Chondrocyte (in vitro differentiated cells): ENCODE measurements around the gene PPP1R13L. TPM values are rescaled to one million over a fixed set of nuclear protein-coding genes. Genes with fewer than 3 reads are reported as not detected.

Experiments used
- DNase-seq: peaks from one replicate; pipeline ENCODE4 v3.0.0; 2021; ENCODE audit warnings: mixed read lengths, low spot score
- H3K27ac Mint-ChIP-seq: one replicate; pipeline ENCODE4 v1.8.0; 2021; ENCODE audit warnings: mild to moderate bottlenecking, moderate library complexity, mixed read lengths; ENCODE audit not compliant: unreplicated experiment
- H3K27me3 Mint-ChIP-seq: 2 replicates; pipeline ENCODE4 v1.8.0; 2021; ENCODE audit warnings: low read depth, mixed read lengths
- H3K36me3 Mint-ChIP-seq: 2 replicates; pipeline ENCODE4 v1.8.0; 2021; ENCODE audit warnings: low read depth, mixed read lengths
- H3K4me1 Mint-ChIP-seq: 2 replicates; pipeline ENCODE4 v1.8.0; 2021; ENCODE audit warnings: low read depth, mild to moderate bottlenecking, mixed read lengths
- H3K4me3 Mint-ChIP-seq: one replicate; pipeline ENCODE4 v1.8.0; 2021; ENCODE audit warnings: mild to moderate bottlenecking, moderate library complexity, mixed read lengths; ENCODE audit not compliant: unreplicated experiment
- H3K9me3 Mint-ChIP-seq: 2 replicates; pipeline ENCODE4 v1.8.0; 2021; ENCODE audit warnings: low read depth, mixed read lengths
- total RNA-seq: library from RNA; stranded (reverse); gene quantifications from 3 replicates; pipeline ENCODE4 v1.2.1, GENCODE V29; 2021
- TF ChIP-seq, protein P1 (sequence below): fragments of 200-600 bp; sonication (generic); IDR thresholded peaks from 2 replicates; pipeline ENCODE4 v1.5.0; 2021; ENCODE audit warnings: antibody characterized with exemption, mild to moderate bottlenecking, moderate library complexity

PPP1R13L gene
- total RNA-seq, 1 donor from 2014 or later, result 111 TPM

DNA sequence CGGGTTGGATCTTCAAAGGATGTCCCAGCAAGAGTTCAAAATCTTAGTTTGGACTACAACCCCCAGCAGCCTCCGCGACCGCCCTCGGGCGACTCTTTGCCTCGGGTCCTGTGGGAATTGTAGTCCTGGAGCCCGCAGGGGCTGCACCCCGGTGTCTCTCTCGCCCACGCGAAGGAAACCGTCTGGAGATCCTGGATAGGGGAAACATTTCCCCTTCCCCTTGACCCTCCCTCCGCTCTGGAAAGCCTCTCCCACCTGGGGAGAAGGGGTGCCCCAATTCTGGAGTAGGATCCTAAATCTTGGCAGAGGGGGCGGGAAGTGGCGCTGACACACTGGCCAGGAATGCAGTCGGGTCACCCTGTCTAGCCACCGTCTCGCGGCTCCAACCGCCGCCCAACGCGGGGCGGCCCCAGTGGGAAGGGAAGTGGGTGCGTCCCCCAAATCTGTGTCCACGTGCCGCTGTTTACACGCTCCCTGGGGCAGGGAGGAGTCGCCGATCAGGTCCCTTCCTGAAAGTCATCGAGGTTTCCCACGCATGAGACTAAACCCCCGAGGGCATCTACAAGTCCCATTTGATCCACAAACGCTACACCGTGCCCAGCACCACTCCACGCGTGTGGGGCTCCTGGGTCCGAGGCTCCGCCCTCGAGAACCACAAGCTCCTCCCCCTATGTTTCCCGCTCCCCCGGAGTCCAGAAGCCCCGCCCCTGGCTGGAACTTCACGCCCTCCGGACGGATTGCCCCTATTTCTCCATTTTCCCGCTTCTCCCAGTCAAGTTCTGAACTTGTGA, 761 bp upstream of the PPP1R13L start:
- H3K27ac Mint-ChIP-seq, result peak overlapping the region; percentile 98
- no peaks in the 10 kb centered on the region for H3K27me3 Mint-ChIP-seq
- TF ChIP-seq, protein P1, sequence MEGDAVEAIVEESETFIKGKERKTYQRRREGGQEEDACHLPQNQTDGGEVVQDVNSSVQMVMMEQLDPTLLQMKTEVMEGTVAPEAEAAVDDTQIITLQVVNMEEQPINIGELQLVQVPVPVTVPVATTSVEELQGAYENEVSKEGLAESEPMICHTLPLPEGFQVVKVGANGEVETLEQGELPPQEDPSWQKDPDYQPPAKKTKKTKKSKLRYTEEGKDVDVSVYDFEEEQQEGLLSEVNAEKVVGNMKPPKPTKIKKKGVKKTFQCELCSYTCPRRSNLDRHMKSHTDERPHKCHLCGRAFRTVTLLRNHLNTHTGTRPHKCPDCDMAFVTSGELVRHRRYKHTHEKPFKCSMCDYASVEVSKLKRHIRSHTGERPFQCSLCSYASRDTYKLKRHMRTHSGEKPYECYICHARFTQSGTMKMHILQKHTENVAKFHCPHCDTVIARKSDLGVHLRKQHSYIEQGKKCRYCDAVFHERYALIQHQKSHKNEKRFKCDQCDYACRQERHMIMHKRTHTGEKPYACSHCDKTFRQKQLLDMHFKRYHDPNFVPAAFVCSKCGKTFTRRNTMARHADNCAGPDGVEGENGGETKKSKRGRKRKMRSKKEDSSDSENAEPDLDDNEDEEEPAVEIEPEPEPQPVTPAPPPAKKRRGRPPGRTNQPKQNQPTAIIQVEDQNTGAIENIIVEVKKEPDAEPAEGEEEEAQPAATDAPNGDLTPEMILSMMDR, result no peak
- peaks cover 3% of the 10 kb centered on the region for H3K36me3 Mint-ChIP-seq
- H3K4me3 Mint-ChIP-seq, result peak overlapping the region; percentile 95
- H3K9me3 Mint-ChIP-seq, result no peaks in the 10 kb centered on the region
- DNase-seq, result peak; percentile 96
- H3K4me1 Mint-ChIP-seq, result peaks cover 44% of the 10 kb centered on the region

DNA sequence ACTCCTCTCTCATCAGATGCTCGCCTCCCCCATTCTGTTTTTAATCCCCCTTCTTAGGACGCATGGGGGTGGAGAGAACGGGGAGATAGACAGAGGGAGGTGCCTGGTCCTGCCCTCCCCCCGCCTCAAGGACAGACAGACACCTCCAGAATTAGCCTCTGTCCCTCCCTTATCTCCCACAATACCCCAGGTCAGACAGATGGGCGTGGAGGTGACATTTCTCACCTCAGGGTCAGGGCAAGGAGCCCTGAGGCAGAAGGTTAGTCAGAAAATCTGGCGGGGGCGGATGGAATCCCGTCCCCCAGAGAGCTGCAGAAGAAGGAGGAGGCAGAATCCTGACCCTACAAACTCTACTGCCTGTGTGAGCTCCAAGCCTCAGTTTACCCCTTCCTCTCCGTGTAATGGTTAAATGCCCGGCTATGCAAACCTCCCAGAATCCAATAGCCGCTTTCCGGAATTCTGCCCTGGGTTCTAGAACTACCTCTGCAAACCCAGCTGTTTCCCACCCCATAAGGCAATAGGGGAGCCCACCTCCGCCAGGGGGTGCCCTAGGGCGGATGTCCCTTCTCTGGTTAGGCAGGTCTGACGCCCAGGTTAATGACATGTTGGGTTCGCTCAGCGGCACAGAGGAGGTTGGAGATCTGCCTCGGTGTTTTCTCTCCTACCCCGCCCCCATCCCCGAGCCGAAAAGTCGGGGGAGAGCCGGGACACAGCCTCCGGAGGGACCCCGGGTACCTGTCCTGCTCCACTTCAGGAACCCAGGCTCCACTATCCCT, 900 bp downstream of the PPP1R13L start:
- no peak for DNase-seq
- Mint-ChIP-seq H3K4me3 (peak overlapping the region; percentile 95), H3K27me3 (no peaks in the 10 kb centered on the region), H3K9me3 (no peaks in the 10 kb centered on the region), H3K27ac (peak overlapping the region; percentile 98), H3K4me1 (peaks cover 48% of the 10 kb centered on the region), H3K36me3 (peaks cover 5% of the 10 kb centered on the region)
- TF ChIP-seq, protein P1, result peak; percentile 82

DNA sequence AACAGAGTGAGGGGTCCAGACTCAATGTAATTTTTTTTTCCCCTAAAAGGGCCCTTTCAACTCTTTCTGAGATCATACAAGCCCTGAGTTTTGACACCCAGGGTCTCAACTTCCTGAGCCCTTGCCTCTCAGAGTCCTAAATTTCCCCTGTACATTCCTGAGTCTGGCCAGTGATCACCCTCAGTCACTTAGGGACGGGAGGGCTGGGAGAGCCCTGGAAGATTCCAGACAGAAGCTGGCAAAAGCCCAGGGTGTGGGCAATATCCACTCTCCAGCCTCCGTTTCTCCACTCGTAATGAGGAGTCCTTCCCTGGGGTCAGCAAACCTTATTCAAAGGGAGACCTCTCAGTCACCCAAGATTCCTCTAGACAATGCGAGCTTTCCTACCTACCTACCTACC, 1.6 kb downstream of the PPP1R13L start:
- peak overlapping the region; percentile 98 for H3K27ac Mint-ChIP-seq
- H3K4me1 Mint-ChIP-seq, result peaks cover 54% of the 10 kb centered on the region
- peaks cover 3% of the 10 kb centered on the region for H3K36me3 Mint-ChIP-seq
- H3K27me3 Mint-ChIP-seq, result no peaks in the 10 kb centered on the region
- peak overlapping the region; percentile 95 for H3K4me3 Mint-ChIP-seq
- DNase-seq, result no peak
- no peaks in the 10 kb centered on the region for H3K9me3 Mint-ChIP-seq
- TF ChIP-seq, protein P1, result no peak

DNA sequence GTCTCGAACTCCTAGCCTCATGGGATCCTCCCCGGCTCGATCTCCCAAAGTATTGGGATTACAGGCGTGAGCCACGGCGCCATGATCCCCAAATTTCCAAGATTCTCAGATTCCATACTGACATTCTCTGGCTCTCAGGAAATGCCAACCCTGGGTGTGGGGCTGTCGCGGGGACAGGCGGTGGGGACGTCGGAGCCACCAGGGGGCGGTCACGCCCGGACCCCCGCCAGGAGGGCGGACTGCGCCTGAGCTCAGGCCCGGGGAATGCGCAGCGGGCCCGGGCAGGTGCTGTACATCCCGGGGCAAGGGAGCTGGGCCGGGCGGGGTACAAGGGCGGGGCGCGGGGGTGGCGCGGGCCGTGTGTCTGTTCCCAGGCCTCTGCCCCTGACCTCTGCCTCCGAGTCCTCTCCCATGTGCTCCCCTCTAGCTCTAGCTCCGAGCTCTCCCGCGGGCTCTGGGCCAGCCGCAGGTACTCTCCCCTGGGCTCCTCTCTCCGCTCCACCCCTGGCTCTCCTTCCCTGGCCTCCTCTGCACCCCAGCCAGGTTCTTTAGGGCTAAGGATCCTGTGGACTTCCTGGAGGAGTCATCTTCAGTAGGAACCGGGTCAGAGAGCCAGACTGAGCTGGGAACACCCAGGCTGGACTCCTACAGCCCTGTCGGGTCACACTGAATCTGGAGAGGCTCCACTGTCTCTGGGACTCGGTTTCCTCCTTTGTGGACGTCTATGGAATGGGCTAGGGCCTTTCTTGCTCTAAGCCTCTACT, 2.4 kb downstream of the PPP1R13L start:
- TF ChIP-seq, protein P1, result peak; percentile 84
- no peak for DNase-seq
- Mint-ChIP-seq H3K27me3 (no peaks in the 10 kb centered on the region), H3K36me3 (peaks cover 2% of the 10 kb centered on the region), H3K9me3 (no peaks in the 10 kb centered on the region), H3K27ac (peak overlapping the region; percentile 98), H3K4me1 (peaks cover 48% of the 10 kb centered on the region), H3K4me3 (peak overlapping the region; percentile 95)

DNA sequence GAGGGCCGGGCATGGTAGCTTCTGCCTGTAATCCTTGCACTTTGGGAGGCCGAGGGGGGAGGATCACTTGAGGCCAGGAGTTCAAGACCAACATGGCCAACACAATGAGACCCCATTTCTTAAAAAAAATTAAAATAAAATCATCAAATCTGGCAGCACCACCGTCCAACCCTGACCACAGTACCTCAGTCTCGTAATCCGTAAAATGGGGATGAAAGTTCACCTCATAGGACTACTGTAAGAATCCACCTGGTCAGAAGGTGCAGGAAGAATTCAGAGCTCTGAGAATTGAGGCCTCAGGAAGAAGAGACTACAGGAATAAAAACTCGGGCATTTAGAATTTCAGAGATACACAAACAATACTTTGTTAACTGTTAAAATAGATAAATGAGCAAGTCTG, 3.1 kb downstream of the PPP1R13L start:
- Mint-ChIP-seq H3K4me3 (peak overlapping the region; percentile 58), H3K27ac (peak overlapping the region; percentile 91), H3K4me1 (peaks cover 42% of the 10 kb centered on the region), H3K36me3 (peaks cover 4% of the 10 kb centered on the region), H3K9me3 (no peaks in the 10 kb centered on the region), H3K27me3 (no peaks in the 10 kb centered on the region)
- no peak for DNase-seq
- TF ChIP-seq, protein P1, result no peak
